Heart left ventricle (tissue), 13 donors: ENCODE measurements around the gene NPTX1.

ENCODE experiments used
- POLR2A ChIP-seq, 2 donors: fragments of 450-650 bp; IDR thresholded peaks; one replicate each; pipeline ENCODE4 v1.6.1; 2017; ENCODE audit warnings: antibody characterized with exemption in 2 of 2, mild to moderate bottlenecking in 2 of 2, moderate library complexity in 2 of 2
- TF ChIP-seq, protein P1 (sequence below), 12 donors: fragments of 200-600 bp; sonication (generic) in 4 of 12; IDR thresholded peaks; one replicate each; pipeline versions ENCODE4 v1.5.0 to v1.8.0; 2018 to 2022; ENCODE audit warnings: antibody characterized with exemption in 12 of 12, mild to moderate bottlenecking in 5 of 12
- donor health status: ischemic (EF 13 %, LVEDD 7.1; RV severe dilation, severe dysfunction).
- donor health status: DM: no; HTN: yes; CAD: no.
- donor health status: DM: no; HTN: no; CAD: no.
- donor health status: ischemic (EF 25% LVEDD 6.9; RV normal size, moderate dysfunction).
- donor health status: ischemic (EF 25% LVEDD 5.7; RV mildly dilated, moderate dysfunction).
- donor health status: ischemic (EF 35%, LVEDD 5.7; RV mildly dilated, moderate dysfunction).
- donor health status: nonischemic (EF 11% LVEDD 7.7; RV severe dilation, severe dysfunction).
- donor health status: DM: yes; HTN: yes; CAD: no.
- donor health status: PGD.
- donor health status: ischemic (EF 29% LVEDD 5.4; RV normal size, mild dysfunction).
- donor health status: nonischemic (EF 23%, LVEDD 6.1; RV moderate dilation, normal function).

DNA sequence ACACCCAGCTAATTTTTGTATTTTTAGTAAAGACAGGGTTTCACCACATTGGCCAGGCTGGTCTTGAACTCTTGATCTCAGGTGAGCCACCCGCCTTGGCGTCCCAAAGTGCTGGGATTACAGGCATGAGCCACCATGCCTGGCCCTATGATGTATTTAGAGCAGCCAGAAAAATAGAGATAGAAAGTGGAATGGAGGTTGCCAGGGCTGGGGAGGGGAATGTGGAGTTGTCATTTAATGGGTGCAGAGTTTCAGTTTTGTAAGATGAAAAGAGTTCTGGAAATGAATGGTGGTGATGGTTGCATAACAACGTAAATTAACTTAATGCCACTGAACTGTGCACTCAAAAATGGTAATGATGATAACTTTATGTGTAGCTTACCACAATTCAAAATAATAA, 31.6 kb upstream of the NPTX1 start:
- TF ChIP-seq, protein P1, sequence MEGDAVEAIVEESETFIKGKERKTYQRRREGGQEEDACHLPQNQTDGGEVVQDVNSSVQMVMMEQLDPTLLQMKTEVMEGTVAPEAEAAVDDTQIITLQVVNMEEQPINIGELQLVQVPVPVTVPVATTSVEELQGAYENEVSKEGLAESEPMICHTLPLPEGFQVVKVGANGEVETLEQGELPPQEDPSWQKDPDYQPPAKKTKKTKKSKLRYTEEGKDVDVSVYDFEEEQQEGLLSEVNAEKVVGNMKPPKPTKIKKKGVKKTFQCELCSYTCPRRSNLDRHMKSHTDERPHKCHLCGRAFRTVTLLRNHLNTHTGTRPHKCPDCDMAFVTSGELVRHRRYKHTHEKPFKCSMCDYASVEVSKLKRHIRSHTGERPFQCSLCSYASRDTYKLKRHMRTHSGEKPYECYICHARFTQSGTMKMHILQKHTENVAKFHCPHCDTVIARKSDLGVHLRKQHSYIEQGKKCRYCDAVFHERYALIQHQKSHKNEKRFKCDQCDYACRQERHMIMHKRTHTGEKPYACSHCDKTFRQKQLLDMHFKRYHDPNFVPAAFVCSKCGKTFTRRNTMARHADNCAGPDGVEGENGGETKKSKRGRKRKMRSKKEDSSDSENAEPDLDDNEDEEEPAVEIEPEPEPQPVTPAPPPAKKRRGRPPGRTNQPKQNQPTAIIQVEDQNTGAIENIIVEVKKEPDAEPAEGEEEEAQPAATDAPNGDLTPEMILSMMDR (IDR thresholded peaks at IDR 0.05), result no peak
- no peak for TF ChIP-seq POLR2A (IDR thresholded peaks at IDR 0.05)
